Mucosa of descending colon (tissue), 3 donors: ENCODE data around the gene HBZ. TPM values are rescaled to one million over a fixed set of nuclear protein-coding genes. Genes with fewer than 3 reads are reported as not detected.
"Not testable (repeated sequence)": the region's sequence is repeated elsewhere in the genome, so short reads cannot be mapped to it uniquely, and the experiment has no call there.

ENCODE experiments used
- ATAC-seq: fragments of 200-7000 bp; cut with Tn5 transposase; one replicate; pipeline ENCODE4 v1.9.1; 2020; ENCODE audit warnings: mild to moderate bottlenecking, moderate library complexity
- DNase-seq, 3 donors: peaks; one replicate each; pipeline ENCODE4 v3.0.0-alpha.2; 2020
- H3K36me3 ChIP-seq: fragments of 200-600 bp; one replicate; pipeline ENCODE4 v1.8.0; 2021; ENCODE audit warnings: low read depth, mild to moderate bottlenecking
- H3K4me1 ChIP-seq: fragments of 200-600 bp; one replicate; pipeline ENCODE4 v1.8.0; 2021; ENCODE audit warnings: low read depth, mild to moderate bottlenecking
- H3K4me3 ChIP-seq: fragments of 200-600 bp; one replicate; pipeline ENCODE4 v1.8.0; 2021; ENCODE audit warnings: mild to moderate bottlenecking
- H3K9me3 ChIP-seq: fragments of 200-600 bp; one replicate; pipeline ENCODE4 v1.8.0; 2021; ENCODE audit warnings: mild to moderate bottlenecking
- CTCF ChIP-seq: fragments of 200-600 bp; IDR thresholded peaks from one replicate; pipeline ENCODE4 v1.8.0; 2022; ENCODE audit warnings: antibody characterized with exemption, mild to moderate bottlenecking
- intact Hi-C, 2 donors: fragments of 100-400 bp; cut with DNase I in 1 of 2; cut with micrococcal nuclease in 1 of 2; formaldehyde crosslinking; loops; one replicate each; pipeline versions ENCODE4 v1.11.0 to v1.11.1; 2022; cut with DNase I, micrococcal nuclease
- total RNA-seq, 3 donors: library from RNA; stranded (reverse); fragmentation: NEBNext Ultra II Directional in 2 of 3; extraction: Animal tissue kit (Norgen Biotek cat#: 25700) in 2 of 3; gene quantifications; one replicate each; pipeline versions ENCODE4 v1.2.1 to v1.2.4, GENCODE V29; 2021 to 2023
- donor health status: DM: no; HTN: no; CAD: no; lungs with moderate emphysema.
- donor health status: DM: no; HTN: no; CAD: no.
- donor health status: DM: no; HTN: yes; CAD: no.

Gene HBZ
- total RNA-seq, 3 donors from 2014 or later = 0.41 TPM; not detected in 2

- H3K36me3 ChIP-seq = no peaks in the 10 kb centered on the region
- H3K4me1 ChIP-seq = peaks cover 7% of the 10 kb centered on the region
- DNase-seq = no peak
- H3K9me3 ChIP-seq = no peaks in the 10 kb centered on the region
- ATAC-seq = no peak
- intact Hi-C loops = no loop called here
- H3K4me3 ChIP-seq = no peak overlapping the region
- no peak for TF ChIP-seq CTCF
These were observed 16.6 kb downstream of the HBZ start for GRCh38 chr16:169014-169413.

GRCh38 chr16:170088-170507 lies 17.7 kb downstream of the HBZ start:
- H3K9me3 ChIP-seq, H3K4me1 ChIP-seq, H3K36me3 ChIP-seq, H3K4me3 ChIP-seq, intact Hi-C loops: not testable (repeated sequence)
- DNase-seq = peak in 1 of 3 donors; percentile 28
- ATAC-seq = peak; percentile 61

GRCh38 chr16:170788-171187 lies 18.3 kb downstream of the HBZ start:
- DNase-seq (no peak), ATAC-seq (no peak)
- Histone ChIP-seq H3K36me3 (no peaks in the 10 kb centered on the region), H3K4me1 (peaks cover 4% of the 10 kb centered on the region), H3K4me3 (no peak overlapping the region), H3K9me3 (no peaks in the 10 kb centered on the region)
- TF ChIP-seq CTCF = no peak
- intact Hi-C loops = no loop called here

- H3K4me1 ChIP-seq, H3K36me3 ChIP-seq, H3K9me3 ChIP-seq, intact Hi-C loops, DNase-seq, H3K4me3 ChIP-seq: not testable (repeated sequence)
- ATAC-seq = peak; percentile 45
These were observed 20.0 kb downstream of the HBZ start, which contains the start of gene HBA2 for GRCh38 chr16:172374-172941. Gene HBA2, plus strand, starts transcription at chr16:172876. Its CDS starts 37 bp downstream, at chr16:172913.

- H3K36me3 ChIP-seq, DNase-seq, H3K9me3 ChIP-seq, H3K4me3 ChIP-seq, H3K4me1 ChIP-seq, intact Hi-C loops, ATAC-seq: not testable (repeated sequence)
These were observed 20.9 kb downstream of the HBZ start for GRCh38 chr16:173211-173854.

- intact Hi-C loops, H3K9me3 ChIP-seq, H3K4me3 ChIP-seq, H3K36me3 ChIP-seq, H3K4me1 ChIP-seq: not testable (repeated sequence)
- ATAC-seq (peak; percentile 20), DNase-seq (peak in 1 of 3 donors; percentile 38)
These were observed 21.7 kb downstream of the HBZ start for GRCh38 chr16:173928-174769.

- ATAC-seq = no peak
- Histone ChIP-seq H3K4me1 (peaks cover under 1% of the 10 kb centered on the region), H3K9me3 (no peaks in the 10 kb centered on the region), H3K4me3 (no peak overlapping the region), H3K36me3 (no peaks in the 10 kb centered on the region)
- no peak for DNase-seq
- TF ChIP-seq CTCF = no peak
- intact Hi-C loops = no loop called here
These were observed 22.8 kb downstream of the HBZ start for GRCh38 chr16:175011-175949.

GRCh38 chr16:176006-176405 lies 23.6 kb downstream of the HBZ start:
- H3K4me3 ChIP-seq, DNase-seq, H3K36me3 ChIP-seq, H3K4me1 ChIP-seq, H3K9me3 ChIP-seq, intact Hi-C loops: not testable (repeated sequence)
- ATAC-seq = peak; percentile 4

- H3K4me3 ChIP-seq, H3K36me3 ChIP-seq, intact Hi-C loops, H3K9me3 ChIP-seq, DNase-seq: not testable (repeated sequence)
- ATAC-seq = peak; percentile 47
- H3K4me1 ChIP-seq = peaks cover 13% of the 10 kb centered on the region
These were observed 24.3 kb downstream of the HBZ start, which contains the start of gene HBA1 for GRCh38 chr16:176477-177382. Gene HBA1, plus strand, starts transcription at chr16:176680. Its CDS starts 37 bp downstream, at chr16:176717.
